ENCODE results near the gene HS3ST6.

DNA sequence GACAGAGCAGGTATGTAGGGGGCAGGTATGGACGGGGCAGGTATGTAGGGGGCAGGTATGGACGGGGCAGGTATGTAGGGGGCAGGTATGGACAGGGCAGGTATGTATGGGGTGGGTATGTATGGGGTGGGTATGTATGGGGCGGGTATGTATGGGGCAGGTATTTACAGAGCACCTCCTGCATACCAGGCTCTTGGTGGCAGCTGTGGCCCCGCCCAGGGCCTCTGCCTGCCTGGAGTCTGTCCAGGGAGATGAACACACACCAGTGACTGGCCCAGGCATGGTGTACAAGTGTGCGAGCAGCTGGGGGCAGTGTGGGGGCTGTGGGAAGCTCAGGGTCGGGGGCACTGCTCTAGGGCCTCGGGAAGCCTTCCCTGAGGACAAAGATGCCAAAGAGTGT lies 31.8 kb upstream of the HS3ST6 start:
- TF ChIP-seq, protein P1, sequence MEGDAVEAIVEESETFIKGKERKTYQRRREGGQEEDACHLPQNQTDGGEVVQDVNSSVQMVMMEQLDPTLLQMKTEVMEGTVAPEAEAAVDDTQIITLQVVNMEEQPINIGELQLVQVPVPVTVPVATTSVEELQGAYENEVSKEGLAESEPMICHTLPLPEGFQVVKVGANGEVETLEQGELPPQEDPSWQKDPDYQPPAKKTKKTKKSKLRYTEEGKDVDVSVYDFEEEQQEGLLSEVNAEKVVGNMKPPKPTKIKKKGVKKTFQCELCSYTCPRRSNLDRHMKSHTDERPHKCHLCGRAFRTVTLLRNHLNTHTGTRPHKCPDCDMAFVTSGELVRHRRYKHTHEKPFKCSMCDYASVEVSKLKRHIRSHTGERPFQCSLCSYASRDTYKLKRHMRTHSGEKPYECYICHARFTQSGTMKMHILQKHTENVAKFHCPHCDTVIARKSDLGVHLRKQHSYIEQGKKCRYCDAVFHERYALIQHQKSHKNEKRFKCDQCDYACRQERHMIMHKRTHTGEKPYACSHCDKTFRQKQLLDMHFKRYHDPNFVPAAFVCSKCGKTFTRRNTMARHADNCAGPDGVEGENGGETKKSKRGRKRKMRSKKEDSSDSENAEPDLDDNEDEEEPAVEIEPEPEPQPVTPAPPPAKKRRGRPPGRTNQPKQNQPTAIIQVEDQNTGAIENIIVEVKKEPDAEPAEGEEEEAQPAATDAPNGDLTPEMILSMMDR (IDR thresholded peaks at IDR 0.05): no peak
- no peak for TF ChIP-seq POLR2A (IDR thresholded peaks at IDR 0.05)

Data from thyroid gland (tissue), 4 donors.